Testis (tissue), 3 donors: ENCODE measurements around the gene FES. TPM values are rescaled to one million over a fixed set of nuclear protein-coding genes. Genes with fewer than 3 reads are reported as not detected.

Experiments
- DNase-seq: peaks from one replicate; pipeline ENCODE4 v3.0.0-alpha.2; 2019
- H3K27ac ChIP-seq, 2 donors: fragments of 200-600 bp; sonication (generic); one replicate each; pipeline ENCODE4 v1.5.1; 2019
- H3K27me3 ChIP-seq: fragments of 200-600 bp; sonication (generic); one replicate; pipeline ENCODE4 v1.5.1; 2019
- H3K36me3 ChIP-seq: fragments of 200-600 bp; sonication (generic); one replicate; pipeline ENCODE4 v1.5.1; 2017; ENCODE audit warnings: low read depth; ENCODE audit errors: missing control alignments
- H3K4me1 ChIP-seq: fragments of 200-600 bp; sonication (generic); one replicate; pipeline ENCODE4 v1.5.1; 2019
- H3K4me3 ChIP-seq, 2 donors: fragments of 200-600 bp; sonication (generic); one replicate each; pipeline ENCODE4 v1.5.1; 2017 to 2019
- H3K9me3 ChIP-seq: fragments of 200-600 bp; sonication (generic); one replicate; pipeline ENCODE4 v1.5.1; 2017
- CTCF ChIP-seq, 3 experiments: fragments of 450-650 bp in 2 of 3; fragments of 200-600 bp in 1 of 3; sonication (generic) in 1 of 3; IDR thresholded peaks; one replicate each; pipeline ENCODE4 v1.5.1; 2016 to 2019; ENCODE audit warnings: antibody characterized with exemption in 3 of 3, mild to moderate bottlenecking in 2 of 3, moderate library complexity in 1 of 3
- POLR2A ChIP-seq: fragments of 450-650 bp; IDR thresholded peaks from one replicate; pipeline ENCODE4 v1.6.1; 2017; ENCODE audit warnings: antibody characterized with exemption, mild to moderate bottlenecking, moderate library complexity
- WGBS, 2 donors: methylation state at CpG; one replicate each; pipeline ENCODE4 v1.1.5; 2018; 5-methylcytosine and 5-hydroxymethylcytosine counted together
- intact Hi-C: fragments of 100-400 bp; cut with DNase I; formaldehyde crosslinking; loops from one replicate; pipeline ENCODE4 v1.15.1; 2023; ENCODE audit warnings: low total_unique reads
- polyA plus RNA-seq: library from polyadenylated mRNA; stranded (reverse); fragments of 350-450 nt; fragmentation: Illumina TruSeq; extraction: RNeasy Lipid Tissue Mini Kit (QIAGEN cat#74804); gene quantifications from one replicate; pipeline ENCODE4 v1.2.3, GENCODE V29; 2014; ENCODE audit warnings: low read depth, low replicate concordance; ENCODE audit not compliant: insufficient read depth
- total RNA-seq, 2 donors: library from RNA; depleted of rRNA; stranded (reverse); fragments of >200 nt; gene quantifications; one replicate each; pipeline ENCODE4 v1.2.3, GENCODE V29; 2016

Gene FES
- total and polyA plus RNA-seq, 3 donors from 2014 or later: 14.4 to 23.1 (median 18.6) TPM

DNA sequence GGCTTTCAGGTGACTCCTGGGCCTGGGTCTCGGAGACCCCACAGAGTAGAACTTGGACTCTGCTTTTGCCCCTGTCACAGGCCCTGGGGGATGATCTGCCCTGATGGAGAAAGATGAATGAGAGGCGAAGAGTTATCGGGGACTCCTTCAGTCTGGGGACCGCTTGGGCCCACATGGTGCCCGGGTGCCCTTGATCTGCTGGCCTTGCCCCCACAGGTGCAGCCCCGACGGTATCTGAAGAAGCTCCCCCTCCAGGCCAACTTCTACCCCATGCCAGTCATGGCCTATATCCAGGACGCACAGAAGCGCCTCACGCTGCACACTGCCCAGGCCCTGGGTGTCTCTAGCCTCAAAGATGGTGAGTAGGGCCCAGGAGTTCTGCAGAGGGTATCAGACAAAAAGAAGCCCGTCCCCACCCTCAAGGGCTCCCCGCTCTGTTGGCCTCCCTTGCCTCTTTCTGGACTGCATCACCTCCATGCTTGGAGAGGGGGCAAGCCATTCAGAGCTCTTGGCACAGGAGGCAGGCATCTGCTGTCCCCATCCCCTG is 29.2 kb downstream of the FES start:
- H3K27ac ChIP-seq: no peak overlapping the region
- H3K4me3 ChIP-seq: no peak overlapping the region
- H3K9me3 ChIP-seq: no peaks in the 10 kb centered on the region
- H3K36me3 ChIP-seq: no peaks in the 10 kb centered on the region
- intact Hi-C loops: no loop called here
- no peak for TF ChIP-seq CTCF (IDR thresholded peaks at IDR 0.05)
- TF ChIP-seq POLR2A: no peak
- peaks cover 6% of the 10 kb centered on the region for H3K4me1 ChIP-seq
- 93% methylated on average over 3 to 12 of the region's 12 CpGs for WGBS, 2 donors
- no peak for DNase-seq
- H3K27me3 ChIP-seq: no peaks in the 10 kb centered on the region

GRCh38 chr15:90914305-90915080 is 30.2 kb downstream of the FES start:
- no peaks in the 10 kb centered on the region for H3K27me3 ChIP-seq
- 94 to 95% methylated on average over 21 to 22 of the region's 22 CpGs for WGBS, 2 donors
- peaks cover 7% of the 10 kb centered on the region for H3K4me1 ChIP-seq
- no peaks in the 10 kb centered on the region for H3K36me3 ChIP-seq
- no peak for TF ChIP-seq CTCF (IDR thresholded peaks at IDR 0.05)
- no peak for TF ChIP-seq POLR2A
- H3K27ac ChIP-seq: no peak overlapping the region
- no peak overlapping the region for H3K4me3 ChIP-seq
- no peaks in the 10 kb centered on the region for H3K9me3 ChIP-seq
- intact Hi-C loops: no loop called here
- no peak for DNase-seq

DNA sequence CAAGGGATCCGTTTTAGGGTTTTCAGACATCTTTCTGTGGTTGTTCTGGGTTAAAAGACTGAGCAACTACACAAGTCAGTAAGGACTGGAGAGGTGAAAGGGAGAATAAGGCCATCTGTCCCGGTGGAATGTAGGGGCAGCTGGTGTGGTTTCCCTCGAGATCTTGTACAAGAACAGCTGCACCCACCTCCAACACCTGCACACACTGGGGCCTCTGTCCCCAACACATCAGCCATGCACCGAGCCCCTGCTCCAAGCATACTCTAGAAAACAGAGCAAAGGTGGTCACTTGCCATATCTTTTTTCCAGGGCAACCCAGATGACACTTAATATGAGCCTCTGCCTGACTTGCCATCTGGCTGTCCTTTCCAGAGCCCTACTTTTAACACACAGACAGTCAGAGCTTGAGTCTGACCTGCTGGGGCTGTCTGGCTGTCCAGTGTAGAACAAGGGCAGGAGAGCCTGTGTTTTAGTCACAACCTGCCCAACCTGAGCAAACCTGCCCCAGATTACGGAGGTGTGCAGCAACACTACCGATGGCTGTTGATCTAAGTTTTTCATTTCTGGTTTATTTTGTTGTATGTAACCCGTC is 31.0 kb downstream of the FES start:
- WGBS, 2 donors: 86 to 90% methylated on average over 7 of the region's 7 CpGs
- H3K36me3 ChIP-seq: no peaks in the 10 kb centered on the region
- no peaks in the 10 kb centered on the region for H3K27me3 ChIP-seq
- H3K27ac ChIP-seq: no peak overlapping the region
- H3K4me1 ChIP-seq: peaks cover 7% of the 10 kb centered on the region
- TF ChIP-seq POLR2A: no peak
- no peak for TF ChIP-seq CTCF (IDR thresholded peaks at IDR 0.05)
- H3K4me3 ChIP-seq: no peak overlapping the region
- intact Hi-C loops: no loop called here
- no peaks in the 10 kb centered on the region for H3K9me3 ChIP-seq
- no peak for DNase-seq

DNA sequence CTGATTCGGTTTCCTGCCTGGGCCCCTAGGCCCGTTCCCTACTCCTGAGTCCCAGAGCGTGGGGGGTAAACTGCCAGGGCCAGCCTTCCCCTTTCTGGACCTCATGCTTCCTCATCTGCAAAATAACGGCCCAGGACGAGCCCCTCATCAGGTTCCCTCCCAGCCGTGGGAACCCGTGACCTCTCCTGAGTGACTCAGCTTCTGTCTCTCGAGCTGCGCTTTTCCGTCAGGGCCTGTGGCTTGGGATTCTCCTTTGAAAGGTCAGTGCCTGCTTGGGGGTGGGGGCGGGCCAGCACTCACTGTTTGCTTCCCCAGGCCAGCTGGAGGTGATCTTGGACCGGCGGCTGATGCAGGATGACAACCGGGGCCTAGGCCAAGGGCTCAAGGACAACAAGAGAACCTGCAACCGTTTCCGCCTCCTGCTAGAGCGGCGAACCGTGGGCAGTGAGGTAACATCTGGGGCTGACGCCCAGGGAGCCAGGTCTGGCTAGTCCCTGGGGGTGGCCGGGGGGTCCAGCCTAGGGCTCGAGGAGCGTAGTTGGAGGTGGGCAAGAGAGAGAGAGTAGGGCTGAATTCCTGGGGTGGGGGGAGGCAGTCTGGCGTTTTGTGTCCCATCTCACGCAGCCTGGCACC is 31.6 kb downstream of the FES start:
- H3K27me3 ChIP-seq: no peaks in the 10 kb centered on the region
- no peaks in the 10 kb centered on the region for H3K36me3 ChIP-seq
- TF ChIP-seq POLR2A (no peak), CTCF (IDR thresholded peaks at IDR 0.05) (no peak)
- 79 to 86% methylated on average over 18 to 25 of the region's 25 CpGs for WGBS, 2 donors
- peak; percentile 44 for DNase-seq
- H3K27ac ChIP-seq: no peak overlapping the region
- H3K4me3 ChIP-seq: no peak overlapping the region
- peaks cover 7% of the 10 kb centered on the region for H3K4me1 ChIP-seq
- no peaks in the 10 kb centered on the region for H3K9me3 ChIP-seq
- intact Hi-C loops: no loop called here
